Limb (tissue), 2 donors: Measurements from ENCODE around the gene CTSF.
"Not testable (repeated sequence)": the region's sequence is repeated elsewhere in the genome, so short reads cannot be mapped to it uniquely, and the experiment has no call there.

Experiments used
- DNase-seq, 2 donors: peaks; one replicate each; pipeline ENCODE4 v3.0.0-alpha.2; 2016; ENCODE audit errors: extremely low spot score in 2 of 2

CTSF gene

DNA sequence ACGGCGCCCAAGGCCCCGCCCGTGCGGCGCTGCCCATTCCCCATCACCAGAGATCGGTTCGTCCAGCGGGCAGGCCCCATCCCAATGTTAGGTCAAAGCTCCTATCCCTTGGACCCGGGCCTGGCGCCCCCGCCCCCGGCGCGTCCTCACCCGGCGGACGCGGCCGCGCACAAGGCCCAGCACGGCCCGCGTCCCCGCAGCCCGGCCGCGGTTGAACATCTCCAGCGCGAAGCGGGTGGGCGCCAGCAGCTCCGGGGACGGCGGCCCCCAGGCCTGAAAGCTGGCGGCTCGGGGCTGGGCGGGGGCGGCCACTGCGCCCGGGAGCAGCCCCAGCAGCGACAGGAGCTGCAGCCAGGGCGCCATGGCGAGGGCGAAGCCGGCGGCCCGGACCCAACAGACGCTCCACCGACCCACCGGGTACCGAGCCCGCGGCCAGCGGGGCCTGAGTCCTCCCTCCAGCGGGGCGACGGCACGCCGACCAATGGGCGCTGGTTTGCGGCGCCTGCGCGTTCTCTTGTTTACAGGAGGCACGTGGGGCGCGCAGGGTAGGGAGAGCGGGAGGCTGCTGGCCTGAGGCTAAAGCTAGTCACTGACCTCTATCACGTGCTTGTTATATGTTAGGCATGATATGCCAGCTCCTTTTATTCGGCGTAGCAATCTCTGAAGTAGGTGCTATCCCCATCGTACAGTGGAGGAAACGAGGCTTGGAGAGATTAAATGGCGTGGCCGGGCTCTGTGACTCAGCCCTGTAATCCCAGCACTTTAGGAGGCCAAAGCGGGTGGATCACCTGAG is at the start of gene CTSF:
TSS of gene CTSF (minus strand) at position 483 of the 793 bp plus-strand sequence. CDS start at position 363, 120 bp downstream.
- peak; percentile 63 to 87 for DNase-seq

- DNase-seq: no peak
Measured at GRCh38 chr11:66617155-66617834, 48.9 kb upstream of the CTSF start.

DNA sequence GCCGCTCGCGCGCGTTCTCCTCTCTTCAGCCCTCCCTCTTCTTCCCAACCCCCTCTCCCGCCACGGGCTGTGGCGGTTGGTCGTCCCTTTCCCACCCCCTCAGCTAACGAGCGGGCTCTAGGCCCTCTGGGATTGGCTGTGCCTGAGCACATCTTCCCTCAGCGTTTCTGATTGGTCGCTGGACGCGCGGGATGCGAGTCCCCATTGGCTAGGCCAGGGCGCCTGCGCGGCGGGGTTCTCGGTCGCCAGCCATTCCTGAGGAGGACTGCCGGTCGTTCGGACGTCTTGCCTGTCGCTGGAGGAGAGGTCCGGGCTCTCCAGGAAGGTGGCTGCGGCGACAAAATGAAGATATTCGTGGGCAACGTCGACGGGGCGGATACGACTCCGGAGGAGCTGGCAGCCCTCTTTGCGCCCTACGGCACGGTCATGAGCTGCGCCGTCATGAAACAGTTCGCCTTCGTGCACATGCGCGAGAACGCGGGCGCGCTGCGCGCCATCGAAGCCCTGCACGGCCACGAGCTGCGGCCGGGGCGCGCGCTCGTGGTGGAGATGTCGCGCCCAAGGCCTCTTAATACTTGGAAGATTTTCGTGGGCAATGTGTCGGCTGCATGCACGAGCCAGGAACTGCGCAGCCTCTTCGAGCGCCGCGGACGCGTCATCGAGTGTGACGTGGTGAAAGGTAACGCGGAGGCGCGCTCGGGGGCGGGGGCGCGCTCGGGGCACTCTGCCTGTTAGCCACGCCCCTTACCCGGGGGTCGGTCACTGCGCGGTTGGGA is 48.2 kb upstream of the CTSF start, which contains the start of gene RBM14:
TSS of gene RBM14 (plus strand) at position 252 of the 776 bp plus-strand sequence. CDS start at position 343, 91 bp downstream.
- DNase-seq: peak; percentile 98 to 99

DNA sequence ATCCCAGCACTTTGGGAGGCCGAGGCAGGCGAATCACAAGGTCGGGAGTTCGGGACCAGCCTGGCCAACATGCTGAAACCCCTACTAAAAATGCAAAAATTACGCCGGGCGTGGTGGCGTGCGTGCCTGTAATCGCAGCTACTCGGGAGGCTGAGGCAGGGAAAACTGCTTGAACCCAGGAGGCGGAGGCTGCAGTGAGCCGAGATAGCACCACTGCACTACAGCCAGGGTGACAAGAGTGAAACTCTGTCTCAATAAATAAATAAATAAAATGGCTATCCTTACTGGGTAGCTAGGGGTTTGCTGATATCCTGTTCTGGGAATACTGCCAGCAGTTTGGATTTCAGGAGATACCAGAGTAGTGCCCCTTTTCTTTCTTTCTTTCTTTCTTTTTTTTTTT is 45.7 kb upstream of the CTSF start:
- DNase-seq: no peak

- no peak for DNase-seq
Measured at GRCh38 chr11:66612458-66612857, 44.1 kb upstream of the CTSF start.

DNA sequence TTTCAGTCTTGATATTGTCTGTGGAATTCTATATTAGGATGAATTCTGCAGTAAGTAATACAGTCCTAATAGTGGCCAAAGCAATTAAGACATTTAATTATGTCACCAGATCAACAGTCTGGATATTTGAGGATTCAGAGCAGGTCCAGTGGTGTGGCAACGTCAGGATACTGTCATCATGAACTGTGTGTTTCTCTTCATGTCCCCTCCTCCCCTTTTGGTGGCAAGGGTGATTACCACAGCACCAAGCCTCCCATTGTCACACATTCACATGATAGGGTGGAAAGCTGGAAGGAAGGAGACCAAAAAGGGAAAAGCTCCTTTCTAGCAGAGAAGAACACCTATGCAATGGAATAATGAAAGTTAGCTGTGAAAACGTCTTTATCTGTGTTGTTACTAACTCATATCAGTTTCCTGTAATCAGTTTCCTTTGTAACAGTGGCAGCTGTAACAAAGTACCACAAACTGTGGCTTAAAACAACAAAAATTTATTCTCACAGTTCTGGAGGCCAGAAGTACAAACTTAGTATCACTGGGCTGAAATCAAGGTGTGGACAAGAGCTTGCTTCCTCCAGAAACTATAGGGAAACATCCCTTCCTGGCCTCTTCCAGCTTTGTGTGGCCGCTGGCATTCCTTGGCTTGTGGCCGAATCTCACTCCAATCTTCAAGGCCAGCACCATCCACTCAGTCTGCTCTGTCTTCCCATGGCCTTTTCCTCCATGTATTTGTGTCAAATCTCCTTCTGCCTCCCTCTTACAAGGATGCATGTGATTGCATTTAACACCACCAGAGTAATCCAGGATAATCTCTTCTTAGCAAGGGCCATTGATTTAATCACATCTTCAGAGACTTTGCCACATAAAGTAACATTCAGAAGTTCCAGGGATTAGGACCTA is 41.6 kb upstream of the CTSF start:
- DNase-seq: no peak

GRCh38 chr11:66607126-66607834 is 38.9 kb upstream of the CTSF start:
- peak; percentile 34 to 76 for DNase-seq

- not testable (repeated sequence) for DNase-seq
Measured at GRCh38 chr11:66606608-66607007, 38.2 kb upstream of the CTSF start.

GRCh38 chr11:66604155-66604554 is 35.7 kb upstream of the CTSF start:
- no peak for DNase-seq

GRCh38 chr11:66603072-66603471 is 34.7 kb upstream of the CTSF start:
- no peak for DNase-seq

DNA sequence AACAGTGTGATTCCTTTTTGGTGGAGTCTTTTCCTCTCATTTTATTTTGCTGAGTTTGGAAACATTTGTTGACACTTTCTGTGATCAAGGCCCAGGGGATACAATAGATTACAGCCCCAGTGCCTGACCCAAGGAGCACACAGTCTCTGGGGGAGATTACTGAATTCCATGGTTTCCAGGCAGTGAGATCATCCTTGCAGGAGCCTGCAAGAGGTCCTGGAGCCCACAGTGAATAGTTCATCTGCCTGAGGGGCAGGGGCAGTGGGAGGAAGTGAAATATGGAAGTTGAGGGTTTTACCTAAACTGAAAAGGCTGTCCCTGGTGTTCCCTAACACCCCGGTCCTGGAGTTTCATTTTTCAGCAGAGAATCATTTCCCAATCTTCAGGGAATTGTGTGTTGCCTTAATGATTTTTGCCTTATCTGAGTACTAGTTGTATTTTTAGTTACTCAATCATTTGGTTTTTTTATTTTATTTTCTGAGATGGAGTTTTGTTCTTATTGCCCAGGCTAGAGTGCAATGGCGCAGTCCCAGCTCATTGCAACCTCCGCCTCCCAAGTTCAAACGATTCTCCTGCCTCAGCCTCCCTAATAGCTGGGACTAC is 32.3 kb upstream of the CTSF start:
- DNase-seq: no peak

DNA sequence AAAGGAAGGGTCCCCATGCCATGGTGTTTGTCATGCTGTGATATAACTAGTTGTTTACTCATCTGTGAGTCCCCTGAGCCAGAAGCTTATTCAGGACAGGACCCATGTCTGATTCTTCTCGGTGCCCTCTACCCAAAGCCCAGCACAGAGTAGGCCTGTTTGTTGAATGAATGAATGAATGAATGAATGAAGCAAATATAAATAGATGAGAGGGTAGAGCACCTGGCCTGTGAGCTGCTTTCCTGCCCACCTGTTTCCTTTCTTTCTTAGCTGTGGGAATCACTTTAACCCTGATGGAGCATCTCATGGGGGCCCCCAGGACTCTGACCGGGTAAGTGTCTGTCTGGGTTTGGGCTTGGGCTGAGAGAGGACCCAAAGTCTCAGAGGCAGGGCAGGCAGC is 31.8 kb upstream of the CTSF start:
- DNase-seq: no peak

- no peak for DNase-seq
Measured at GRCh38 chr11:66598993-66599392, 30.6 kb upstream of the CTSF start.

DNA sequence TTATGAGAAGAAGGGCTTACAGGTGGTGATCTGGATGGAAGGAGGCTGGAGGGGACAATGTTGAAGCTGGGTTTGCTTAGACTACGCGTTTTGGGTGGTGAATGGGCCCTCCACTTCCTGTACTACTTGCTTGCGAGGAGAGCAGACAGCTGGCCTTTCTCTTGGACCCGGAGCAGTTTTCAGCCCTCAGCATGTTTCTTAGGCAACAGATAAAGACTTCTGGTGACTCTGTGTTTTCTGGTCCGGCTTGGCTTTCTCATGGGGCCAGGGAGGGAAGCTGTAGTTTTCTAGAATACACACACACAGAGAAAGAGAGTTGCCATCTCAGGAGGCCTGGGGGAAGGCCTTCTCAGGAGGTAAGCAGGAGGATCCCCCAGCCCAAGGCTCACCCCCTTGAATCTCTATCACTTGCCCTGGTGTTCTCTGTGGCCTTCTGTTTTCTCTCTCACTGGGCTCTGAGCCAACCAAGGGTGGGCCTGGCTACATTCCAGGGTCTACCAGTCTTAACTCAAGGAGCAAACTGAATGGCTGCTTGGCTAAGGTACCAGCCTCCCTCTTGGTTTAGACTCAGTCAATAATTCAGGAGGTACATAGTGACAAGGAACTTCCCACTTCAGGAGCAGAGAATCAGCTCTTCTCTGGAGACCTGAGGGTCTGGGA is 27.0 kb upstream of the CTSF start:
- peak in 1 of 2 donors; percentile 52 for DNase-seq

DNA sequence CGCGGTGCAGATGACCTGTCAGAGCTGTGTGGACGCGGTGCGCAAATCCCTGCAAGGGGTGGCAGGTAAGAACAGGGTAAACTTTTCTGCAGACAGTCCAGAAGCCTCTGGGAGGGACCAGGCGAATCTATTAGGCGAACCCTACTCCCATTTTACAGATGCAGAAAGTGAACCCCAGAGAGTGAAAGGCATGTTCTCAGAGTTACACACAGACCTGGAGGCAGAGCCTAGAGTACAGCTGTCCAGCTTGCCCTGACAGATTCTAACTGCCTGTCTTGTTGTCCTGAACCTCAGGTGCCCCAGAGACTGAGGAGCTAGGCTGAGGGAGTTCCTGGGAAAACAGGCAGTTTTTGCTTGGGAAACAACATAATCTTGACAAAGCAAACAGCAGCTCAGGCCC is 25.2 kb upstream of the CTSF start:
- DNase-seq: no peak

- no peak for DNase-seq
Measured at GRCh38 chr11:66593303-66593635, 24.9 kb upstream of the CTSF start.

- peak; percentile 96 to 97 for DNase-seq
Measured at GRCh38 chr11:66592457-66593302, 24.3 kb upstream of the CTSF start, which contains the start of the genes CCDC87 and CCS. Gene CCDC87, minus strand, starts transcription at chr11:66593063. Its CDS starts 48 bp downstream, at chr11:66593015. Gene CCS, plus strand, starts transcription at chr11:66593185. Its CDS starts 77 bp downstream, at chr11:66593262.

- no peak for DNase-seq
Measured at GRCh38 chr11:66591175-66591574, 22.8 kb upstream of the CTSF start.
